OCI-LY1 (cell line): ENCODE data around the gene MAD2L1BP.

Experiments used
- H2AFZ ChIP-seq: fragments of 200-600 bp; sonication (generic), shearing (Covaris generic); 2 replicates; pipeline ENCODE4 v1.6.0; 2014; ENCODE audit warnings: antibody characterized with exemption, mild to moderate bottlenecking, low read length
- H3F3A ChIP-seq: fragments of 200-600 bp; sonication (generic), shearing (Covaris generic); 2 replicates; pipeline ENCODE4 v1.6.0; 2014; ENCODE audit warnings: mild to moderate bottlenecking, antibody characterized with exemption, low read length, moderate library complexity; ENCODE audit not compliant: insufficient read depth
- H3K27ac ChIP-seq: fragments of 200-600 bp; sonication (generic); 2 replicates; pipeline ENCODE4 v1.5.1; 2014; ENCODE audit warnings: low read length, mixed run types, mild to moderate bottlenecking, low read depth; ENCODE audit not compliant: poor library complexity, severe bottlenecking
- H3K27me3 ChIP-seq: fragments of 200-600 bp; sonication (generic); 2 replicates; pipeline ENCODE4 v1.6.0; 2014; ENCODE audit warnings: antibody characterized with exemption, mild to moderate bottlenecking, low read length, moderate library complexity; ENCODE audit not compliant: insufficient read depth
- H3K36me3 ChIP-seq: fragments of 200-600 bp; sonication (generic); 2 replicates; pipeline ENCODE4 v1.6.1; 2014; ENCODE audit warnings: mild to moderate bottlenecking, antibody characterized with exemption, low read length, moderate library complexity, mixed read lengths; ENCODE audit not compliant: insufficient read depth
- H3K4me1 ChIP-seq: fragments of 200-600 bp; sonication (generic); 2 replicates; pipeline ENCODE4 v1.5.1; 2014; ENCODE audit warnings: mild to moderate bottlenecking, low read length, moderate library complexity; ENCODE audit not compliant: insufficient read depth, severe bottlenecking
- H3K4me2 ChIP-seq: fragments of 200-600 bp; sonication (generic), shearing (Covaris generic); 2 replicates; pipeline ENCODE4 v1.6.1; 2014; ENCODE audit warnings: low read length
- H3K4me3 ChIP-seq: fragments of 200-600 bp; sonication (generic); 2 replicates; pipeline ENCODE4 v1.5.1; 2014; ENCODE audit warnings: low read length, low read depth, mild to moderate bottlenecking, mixed read lengths; ENCODE audit not compliant: poor library complexity, severe bottlenecking
- H3K79me2 ChIP-seq: fragments of 200-600 bp; shearing (Covaris generic); 2 replicates; pipeline ENCODE4 v1.6.1; 2016; ENCODE audit warnings: mixed run types, low read length, mixed read lengths; ENCODE audit not compliant: insufficient read depth
- H3K9ac ChIP-seq: fragments of 200-600 bp; sonication (generic), shearing (Covaris generic); 2 replicates; pipeline ENCODE4 v1.6.1; 2014; ENCODE audit warnings: mild to moderate bottlenecking, low read length, mixed read lengths
- H3K9me2 ChIP-seq: fragments of 200-600 bp; sonication (generic), shearing (Covaris generic); 2 replicates; pipeline ENCODE4 v1.6.1; 2014; ENCODE audit warnings: low read depth, mild to moderate bottlenecking, low read length, mixed read lengths
- H3K9me3 ChIP-seq: fragments of 200-600 bp; shearing (Covaris generic); 2 replicates; pipeline ENCODE4 v1.6.1; 2014; ENCODE audit warnings: low read length, mixed read lengths
- H4K20me1 ChIP-seq: fragments of 200-600 bp; sonication (generic), shearing (Covaris generic); 2 replicates; pipeline ENCODE4 v1.6.0; 2016; ENCODE audit warnings: mild to moderate bottlenecking, low read length; ENCODE audit not compliant: insufficient read depth
- CTCF ChIP-seq: fragments of 200-600 bp; sonication (generic), shearing (Covaris generic); IDR thresholded peaks from 2 replicates; pipeline ENCODE4 v1.5.1; 2017; ENCODE audit warnings: mild to moderate bottlenecking, antibody characterized with exemption, low read length, moderate library complexity, mixed read lengths
- EZH2 ChIP-seq: fragments of 200-600 bp; sonication (generic), shearing (Covaris generic); IDR thresholded peaks from 2 replicates; pipeline ENCODE4 v1.8.0; 2017; ENCODE audit warnings: borderline replicate concordance, mixed run types, mild to moderate bottlenecking, antibody characterized with exemption, low read length, moderate library complexity, mixed read lengths

MAD2L1BP gene

GRCh38 chr6:43593938-43594337 is 41.7 kb upstream of the MAD2L1BP start:
- TF ChIP-seq EZH2 (no peak), CTCF (no peak)
- Histone ChIP-seq H3K27me3 (no peaks in the 10 kb centered on the region), H4K20me1 (no peaks in the 10 kb centered on the region), H3K9me2 (no peaks in the 10 kb centered on the region), H3K4me2 (no peak overlapping the region), H3K4me3 (no peak overlapping the region), H3K27ac (no peak overlapping the region), H3K4me1 (no peaks in the 10 kb centered on the region), H3K36me3 (peaks cover 62% of the 10 kb centered on the region), H3K79me2 (no peaks in the 10 kb centered on the region), H3F3A (no peaks in the 10 kb centered on the region), H3K9me3 (no peaks in the 10 kb centered on the region), H3K9ac (no peak overlapping the region), H2AFZ (no peak overlapping the region)

GRCh38 chr6:43600595-43600994 is 35.0 kb upstream of the MAD2L1BP start:
- Histone ChIP-seq H3K9me3 (no peaks in the 10 kb centered on the region), H3K27ac (no peak overlapping the region), H3K9me2 (no peaks in the 10 kb centered on the region), H4K20me1 (no peaks in the 10 kb centered on the region), H3K4me3 (no peak overlapping the region), H3K79me2 (no peaks in the 10 kb centered on the region), H3K4me2 (no peak overlapping the region), H3K36me3 (peaks cover 75% of the 10 kb centered on the region), H3F3A (no peaks in the 10 kb centered on the region), H2AFZ (no peak overlapping the region), H3K27me3 (no peaks in the 10 kb centered on the region), H3K9ac (no peak overlapping the region), H3K4me1 (no peaks in the 10 kb centered on the region)
- no peak for TF ChIP-seq EZH2
- TF ChIP-seq CTCF = no peak

GRCh38 chr6:43604174-43604573 is 31.5 kb upstream of the MAD2L1BP start:
- H3K4me2 ChIP-seq = no peak overlapping the region
- no peaks in the 10 kb centered on the region for H3K9me3 ChIP-seq
- no peaks in the 10 kb centered on the region for H3K27me3 ChIP-seq
- H3K36me3 ChIP-seq = peaks cover 84% of the 10 kb centered on the region
- no peaks in the 10 kb centered on the region for H3K9me2 ChIP-seq
- no peak overlapping the region for H3K9ac ChIP-seq
- no peak overlapping the region for H3K4me3 ChIP-seq
- H4K20me1 ChIP-seq = no peaks in the 10 kb centered on the region
- TF ChIP-seq CTCF (no peak), EZH2 (no peak)
- H3K4me1 ChIP-seq = peaks cover 7% of the 10 kb centered on the region
- no peaks in the 10 kb centered on the region for H3F3A ChIP-seq
- no peak overlapping the region for H2AFZ ChIP-seq
- no peaks in the 10 kb centered on the region for H3K79me2 ChIP-seq
- H3K27ac ChIP-seq = no peak overlapping the region
